ENCODE results near the gene SSR1.

Gene SSR1

DNA sequence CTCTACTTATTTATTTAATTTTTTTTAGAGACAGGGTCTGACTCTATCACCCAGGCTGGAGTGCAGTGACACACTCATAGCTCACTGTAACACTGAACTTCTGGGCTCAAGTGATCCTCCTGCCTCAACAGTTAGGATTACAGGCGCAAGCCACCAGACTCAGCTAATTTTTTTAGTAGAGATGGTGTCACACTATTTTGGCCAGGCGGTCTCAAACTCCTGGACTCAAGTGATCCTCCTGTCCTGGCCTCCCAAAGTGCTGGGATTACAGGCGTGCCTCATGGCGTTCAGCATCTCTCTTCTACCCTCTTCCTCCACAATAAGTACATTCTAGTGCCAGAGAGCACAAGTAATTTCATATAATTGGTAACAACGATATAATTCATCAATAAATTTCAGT is 5.5 kb downstream of the SSR1 start:
- TF ChIP-seq, protein P1, sequence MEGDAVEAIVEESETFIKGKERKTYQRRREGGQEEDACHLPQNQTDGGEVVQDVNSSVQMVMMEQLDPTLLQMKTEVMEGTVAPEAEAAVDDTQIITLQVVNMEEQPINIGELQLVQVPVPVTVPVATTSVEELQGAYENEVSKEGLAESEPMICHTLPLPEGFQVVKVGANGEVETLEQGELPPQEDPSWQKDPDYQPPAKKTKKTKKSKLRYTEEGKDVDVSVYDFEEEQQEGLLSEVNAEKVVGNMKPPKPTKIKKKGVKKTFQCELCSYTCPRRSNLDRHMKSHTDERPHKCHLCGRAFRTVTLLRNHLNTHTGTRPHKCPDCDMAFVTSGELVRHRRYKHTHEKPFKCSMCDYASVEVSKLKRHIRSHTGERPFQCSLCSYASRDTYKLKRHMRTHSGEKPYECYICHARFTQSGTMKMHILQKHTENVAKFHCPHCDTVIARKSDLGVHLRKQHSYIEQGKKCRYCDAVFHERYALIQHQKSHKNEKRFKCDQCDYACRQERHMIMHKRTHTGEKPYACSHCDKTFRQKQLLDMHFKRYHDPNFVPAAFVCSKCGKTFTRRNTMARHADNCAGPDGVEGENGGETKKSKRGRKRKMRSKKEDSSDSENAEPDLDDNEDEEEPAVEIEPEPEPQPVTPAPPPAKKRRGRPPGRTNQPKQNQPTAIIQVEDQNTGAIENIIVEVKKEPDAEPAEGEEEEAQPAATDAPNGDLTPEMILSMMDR (IDR thresholded peaks at IDR 0.05; ENCODE audit: low read depth, low read length, missing control alignments), result no peak
- no peak overlapping the region for H3K4me3 ChIP-seq (ENCODE audit: low read depth, low read length)

DNA sequence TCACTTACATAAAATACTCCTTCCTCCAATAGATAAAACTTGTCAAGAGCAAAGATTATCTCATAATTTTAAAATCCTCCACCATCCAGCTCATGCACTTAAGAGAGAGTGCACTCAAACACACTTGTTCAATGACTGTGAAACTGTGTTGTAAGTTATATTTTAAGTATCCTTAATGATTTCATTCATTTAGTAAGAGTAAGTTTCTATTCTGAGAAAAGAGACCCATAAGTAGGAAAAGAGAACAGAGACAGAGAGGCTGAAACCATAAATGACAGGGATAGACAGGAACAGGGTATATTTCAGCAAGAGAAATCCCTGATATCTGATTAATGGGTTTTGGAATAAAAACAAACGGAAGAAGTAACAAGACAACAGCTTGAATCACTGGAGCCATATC is 8.2 kb downstream of the SSR1 start:
- no peak overlapping the region for H3K4me3 ChIP-seq (ENCODE audit: low read depth, low read length)
- TF ChIP-seq, protein P1 (IDR thresholded peaks at IDR 0.05; ENCODE audit: low read depth, low read length, missing control alignments), result no peak
- no peak for DNase-seq (ENCODE audit: low read depth)

More for the DNA sequence above, 5.5 kb downstream of the SSR1 start:
- no peak for DNase-seq (ENCODE audit: low read depth)

DNA sequence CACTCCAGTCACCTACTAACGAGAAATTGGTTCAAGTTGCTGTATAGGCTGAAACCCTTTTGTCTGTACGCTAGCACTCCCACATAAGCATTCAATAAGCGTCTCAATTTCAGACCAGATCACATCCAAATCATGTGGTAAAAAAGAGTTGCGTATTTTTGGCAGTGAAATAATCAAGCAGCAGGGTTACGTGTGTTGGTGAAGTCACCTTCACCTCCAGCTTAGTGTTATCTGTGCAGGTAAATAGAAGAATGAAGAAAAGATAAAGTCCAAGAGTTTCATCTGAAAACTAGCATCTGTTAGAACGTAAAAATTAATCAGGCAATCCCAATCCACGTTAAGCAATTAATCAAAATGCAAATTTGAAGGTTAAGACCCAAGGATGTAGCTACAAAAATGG is 11.3 kb downstream of the SSR1 start:
- H3K4me3 ChIP-seq (ENCODE audit: low read depth, low read length), result no peak overlapping the region
- DNase-seq (ENCODE audit: low read depth), result no peak
- TF ChIP-seq, protein P1 (IDR thresholded peaks at IDR 0.05; ENCODE audit: low read depth, low read length, missing control alignments), result no peak

DNA sequence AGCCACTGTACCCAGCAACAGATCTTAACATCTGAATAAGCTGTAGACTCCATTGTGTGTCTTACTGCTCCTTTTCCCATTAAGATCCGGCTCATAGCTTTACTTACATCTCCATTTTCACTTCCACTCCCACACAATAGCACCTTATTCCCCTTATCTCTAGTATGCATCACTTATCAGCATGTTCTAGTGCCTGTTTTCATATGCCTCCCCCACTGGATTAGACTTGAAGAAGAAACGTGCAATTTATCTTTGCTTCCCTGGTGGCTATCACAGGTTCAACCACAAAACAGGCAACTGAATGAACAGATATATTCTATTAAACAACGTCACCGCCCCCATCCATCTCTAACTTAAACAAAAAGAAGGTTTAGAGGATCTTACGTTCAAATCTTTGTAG is 12.1 kb downstream of the SSR1 start:
- TF ChIP-seq, protein P1 (IDR thresholded peaks at IDR 0.05; ENCODE audit: low read depth, low read length, missing control alignments), result no peak
- DNase-seq (ENCODE audit: low read depth), result no peak

DNA sequence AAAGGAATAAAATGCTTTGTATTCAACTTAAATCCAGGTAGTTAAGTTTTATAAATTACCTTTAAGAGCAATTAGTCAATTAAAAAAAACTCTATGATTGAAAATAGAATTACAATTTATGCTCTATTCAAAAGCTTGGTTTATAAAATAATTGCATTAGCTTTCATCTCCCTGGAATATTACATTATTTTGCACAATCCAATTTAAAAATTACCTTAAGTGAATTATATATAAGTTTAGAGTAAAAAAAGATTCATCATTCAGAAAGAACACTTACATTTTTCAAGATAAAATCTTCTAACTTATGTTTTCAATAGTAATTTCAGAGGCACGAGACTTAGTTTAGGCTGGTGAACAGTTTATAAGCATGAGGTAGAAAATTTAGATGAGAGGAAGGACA is 14.9 kb downstream of the SSR1 start:
- no peak for DNase-seq (ENCODE audit: low read depth)
- TF ChIP-seq, protein P1 (IDR thresholded peaks at IDR 0.05; ENCODE audit: low read depth, low read length, missing control alignments), result no peak
- no peak overlapping the region for H3K4me3 ChIP-seq (ENCODE audit: low read depth, low read length)

More for the DNA sequence above, 12.1 kb downstream of the SSR1 start:
- no peak overlapping the region for H3K4me3 ChIP-seq (ENCODE audit: low read depth, low read length)

DNA sequence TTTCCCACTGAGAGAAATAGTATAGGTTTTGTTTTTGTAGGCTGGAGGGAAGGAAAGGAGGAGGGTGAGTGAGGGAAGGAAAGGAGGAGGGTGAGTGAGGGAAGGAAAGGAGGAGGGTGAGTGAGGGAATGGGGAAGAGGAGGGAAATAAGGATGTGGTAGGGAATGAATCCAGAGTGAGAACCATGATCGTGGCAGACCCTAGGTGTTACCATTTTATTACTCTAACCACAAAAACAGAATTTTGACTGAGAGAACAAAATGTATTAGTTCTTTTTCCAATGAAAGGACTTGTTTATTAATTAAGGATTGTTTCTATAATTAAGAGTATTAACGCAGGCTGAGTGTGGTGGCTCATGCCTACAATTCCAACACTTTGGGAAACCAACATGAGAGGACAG is 16.4 kb downstream of the SSR1 start:
- DNase-seq (ENCODE audit: low read depth), result no peak
- no peak overlapping the region for H3K4me3 ChIP-seq (ENCODE audit: low read depth, low read length)
- TF ChIP-seq, protein P1 (IDR thresholded peaks at IDR 0.05; ENCODE audit: low read depth, low read length, missing control alignments), result no peak

DNA sequence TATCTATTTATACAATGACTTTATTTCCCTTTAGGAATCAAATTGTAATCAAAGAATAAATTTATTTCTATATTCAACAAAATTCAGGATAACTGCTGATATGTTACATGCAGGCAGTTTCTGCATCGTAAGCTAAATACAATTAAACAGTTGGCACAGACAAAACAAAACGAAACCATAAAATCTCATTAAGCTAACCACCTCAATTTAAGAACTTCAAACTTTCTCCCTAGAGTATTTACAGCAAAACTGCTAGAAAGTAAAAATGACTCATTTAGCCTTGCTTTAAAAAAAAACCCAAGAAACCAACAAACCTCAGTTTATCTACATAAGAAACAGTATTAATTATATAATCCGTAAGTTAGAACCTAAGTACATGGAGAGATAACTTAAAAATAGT is 17.1 kb downstream of the SSR1 start:
- TF ChIP-seq, protein P1 (IDR thresholded peaks at IDR 0.05; ENCODE audit: low read depth, low read length, missing control alignments), result no peak
- no peak overlapping the region for H3K4me3 ChIP-seq (ENCODE audit: low read depth, low read length)
- DNase-seq (ENCODE audit: low read depth), result no peak
